ENCODE measurements around the gene MBOAT2. TPM values are rescaled to one million over a fixed set of nuclear protein-coding genes. Genes with fewer than 3 reads are reported as not detected.

MBOAT2 gene
- total RNA-seq, 1 donor from 2014 or later: 34.9 TPM

- no peak for TF ChIP-seq CTCF (conservative IDR thresholded peaks at IDR 0.05; ENCODE audit: low read depth, low read length)
- DNase-seq (ENCODE audit: low read depth): no peak
- no peak overlapping the region for H3K4me3 ChIP-seq (ENCODE audit: low read depth, low read length)
Measured at GRCh38 chr2:9018109-9018508, 14.6 kb upstream of the MBOAT2 start.

GRCh38 chr2:9017411-9017810, 13.9 kb upstream of the MBOAT2 start:
- H3K4me3 ChIP-seq (ENCODE audit: low read depth, low read length): no peak overlapping the region
- no peak for DNase-seq (ENCODE audit: low read depth)
- no peak for TF ChIP-seq CTCF (conservative IDR thresholded peaks at IDR 0.05; ENCODE audit: low read depth, low read length)

- DNase-seq (ENCODE audit: low read depth): no peak
- no peak overlapping the region for H3K4me3 ChIP-seq (ENCODE audit: low read depth, low read length)
- TF ChIP-seq CTCF (conservative IDR thresholded peaks at IDR 0.05; ENCODE audit: low read depth, low read length): no peak
Measured at GRCh38 chr2:9015998-9016397, 12.5 kb upstream of the MBOAT2 start.

GRCh38 chr2:9013403-9013802, 9.9 kb upstream of the MBOAT2 start:
- no peak for TF ChIP-seq CTCF (conservative IDR thresholded peaks at IDR 0.05; ENCODE audit: low read depth, low read length)
- H3K4me3 ChIP-seq (ENCODE audit: low read depth, low read length): no peak overlapping the region
- no peak for DNase-seq (ENCODE audit: low read depth)

GRCh38 chr2:9010866-9011265, 7.4 kb upstream of the MBOAT2 start:
- no peak for DNase-seq (ENCODE audit: low read depth)
- no peak overlapping the region for H3K4me3 ChIP-seq (ENCODE audit: low read depth, low read length)
- no peak for TF ChIP-seq CTCF (conservative IDR thresholded peaks at IDR 0.05; ENCODE audit: low read depth, low read length)

GRCh38 chr2:9008951-9009664, 5.6 kb upstream of the MBOAT2 start:
- no peak for DNase-seq (ENCODE audit: low read depth)
- no peak for TF ChIP-seq CTCF (conservative IDR thresholded peaks at IDR 0.05; ENCODE audit: low read depth, low read length)

GRCh38 chr2:9006368-9006767, 2.9 kb upstream of the MBOAT2 start:
- no peak overlapping the region for H3K4me3 ChIP-seq (ENCODE audit: low read depth, low read length)
- no peak for DNase-seq (ENCODE audit: low read depth)
- no peak for TF ChIP-seq CTCF (conservative IDR thresholded peaks at IDR 0.05; ENCODE audit: low read depth, low read length)

More at GRCh38 chr2:9008951-9009664, 5.6 kb upstream of the MBOAT2 start:
- no peak overlapping the region for H3K4me3 ChIP-seq (ENCODE audit: low read depth, low read length)
